ENCODE results near the gene RBM19.

Gene RBM19

GRCh38 chr12:113808095-113808951 is 157.8 kb downstream of the RBM19 start:
- no peak for TF ChIP-seq CTCF (IDR thresholded peaks at IDR 0.05; ENCODE audit: extremely low read depth, missing control alignments)
- DNase-seq (ENCODE audit: low spot score) = no peak

GRCh38 chr12:113805673-113806072 is 160.5 kb downstream of the RBM19 start:
- TF ChIP-seq CTCF (IDR thresholded peaks at IDR 0.05; ENCODE audit: extremely low read depth, missing control alignments) = no peak
- no peak for DNase-seq (ENCODE audit: low spot score)

GRCh38 chr12:113804961-113805600 is 161.0 kb downstream of the RBM19 start:
- no peak for TF ChIP-seq CTCF (IDR thresholded peaks at IDR 0.05; ENCODE audit: extremely low read depth, missing control alignments)
- DNase-seq (ENCODE audit: low spot score) = no peak

- TF ChIP-seq CTCF (IDR thresholded peaks at IDR 0.05; ENCODE audit: extremely low read depth, missing control alignments) = no peak
- no peak for DNase-seq (ENCODE audit: low spot score)
These were observed 162.4 kb downstream of the RBM19 start for GRCh38 chr12:113803759-113804140.

- TF ChIP-seq CTCF (IDR thresholded peaks at IDR 0.05; ENCODE audit: extremely low read depth, missing control alignments) = no peak
- DNase-seq (ENCODE audit: low spot score) = no peak
These were observed 163.0 kb downstream of the RBM19 start for GRCh38 chr12:113802966-113803758.

GRCh38 chr12:113802000-113802749 is 163.9 kb downstream of the RBM19 start:
- no peak for TF ChIP-seq CTCF (IDR thresholded peaks at IDR 0.05; ENCODE audit: extremely low read depth, missing control alignments)
- no peak for DNase-seq (ENCODE audit: low spot score)

Data from GM20000 (cell line).